Measurements from ENCODE around the gene GINS2.

DNA sequence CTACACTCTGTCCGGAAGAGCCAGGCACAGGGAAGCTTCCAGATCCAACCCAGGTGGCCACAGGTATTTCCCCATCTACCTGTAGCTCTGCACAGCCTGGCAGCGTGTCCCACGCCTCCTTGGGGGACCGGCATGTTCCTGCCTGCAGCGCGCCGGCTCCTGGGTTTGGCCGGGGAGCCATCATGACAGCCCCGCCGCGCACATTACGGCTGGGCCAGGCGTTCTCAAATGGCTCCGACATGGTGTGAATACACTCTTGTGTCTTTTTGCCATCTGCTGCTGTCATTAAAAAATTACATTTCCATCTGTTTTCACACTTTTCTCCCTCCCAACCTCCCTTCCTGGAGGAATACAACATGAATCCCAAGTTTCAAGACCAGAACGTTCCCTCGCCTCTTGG lies 8.0 kb upstream of the GINS2 start:
- TF ChIP-seq, protein P1, sequence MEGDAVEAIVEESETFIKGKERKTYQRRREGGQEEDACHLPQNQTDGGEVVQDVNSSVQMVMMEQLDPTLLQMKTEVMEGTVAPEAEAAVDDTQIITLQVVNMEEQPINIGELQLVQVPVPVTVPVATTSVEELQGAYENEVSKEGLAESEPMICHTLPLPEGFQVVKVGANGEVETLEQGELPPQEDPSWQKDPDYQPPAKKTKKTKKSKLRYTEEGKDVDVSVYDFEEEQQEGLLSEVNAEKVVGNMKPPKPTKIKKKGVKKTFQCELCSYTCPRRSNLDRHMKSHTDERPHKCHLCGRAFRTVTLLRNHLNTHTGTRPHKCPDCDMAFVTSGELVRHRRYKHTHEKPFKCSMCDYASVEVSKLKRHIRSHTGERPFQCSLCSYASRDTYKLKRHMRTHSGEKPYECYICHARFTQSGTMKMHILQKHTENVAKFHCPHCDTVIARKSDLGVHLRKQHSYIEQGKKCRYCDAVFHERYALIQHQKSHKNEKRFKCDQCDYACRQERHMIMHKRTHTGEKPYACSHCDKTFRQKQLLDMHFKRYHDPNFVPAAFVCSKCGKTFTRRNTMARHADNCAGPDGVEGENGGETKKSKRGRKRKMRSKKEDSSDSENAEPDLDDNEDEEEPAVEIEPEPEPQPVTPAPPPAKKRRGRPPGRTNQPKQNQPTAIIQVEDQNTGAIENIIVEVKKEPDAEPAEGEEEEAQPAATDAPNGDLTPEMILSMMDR (IDR thresholded peaks at IDR 0.05) = no peak
- no peak for TF ChIP-seq EP300 (IDR thresholded peaks at IDR 0.05)

Measured in suprapubic skin (tissue), 3 donors.